Hypothalamus (tissue), 51 donors: ENCODE results near the gene PRR14.
A peak's percentile ranks its signal among the peaks of the same experiment; 100 is the strongest.
"Not testable (repeated sequence)": the region's sequence is repeated elsewhere in the genome, so short reads cannot be mapped to it uniquely, and the experiment has no call there.

Source experiments
- DNase-seq, 51 donors: peaks; one replicate each; lab custom pipeline; 2025; lab: John Stamatoyannopoulos, UW

PRR14 gene

DNA sequence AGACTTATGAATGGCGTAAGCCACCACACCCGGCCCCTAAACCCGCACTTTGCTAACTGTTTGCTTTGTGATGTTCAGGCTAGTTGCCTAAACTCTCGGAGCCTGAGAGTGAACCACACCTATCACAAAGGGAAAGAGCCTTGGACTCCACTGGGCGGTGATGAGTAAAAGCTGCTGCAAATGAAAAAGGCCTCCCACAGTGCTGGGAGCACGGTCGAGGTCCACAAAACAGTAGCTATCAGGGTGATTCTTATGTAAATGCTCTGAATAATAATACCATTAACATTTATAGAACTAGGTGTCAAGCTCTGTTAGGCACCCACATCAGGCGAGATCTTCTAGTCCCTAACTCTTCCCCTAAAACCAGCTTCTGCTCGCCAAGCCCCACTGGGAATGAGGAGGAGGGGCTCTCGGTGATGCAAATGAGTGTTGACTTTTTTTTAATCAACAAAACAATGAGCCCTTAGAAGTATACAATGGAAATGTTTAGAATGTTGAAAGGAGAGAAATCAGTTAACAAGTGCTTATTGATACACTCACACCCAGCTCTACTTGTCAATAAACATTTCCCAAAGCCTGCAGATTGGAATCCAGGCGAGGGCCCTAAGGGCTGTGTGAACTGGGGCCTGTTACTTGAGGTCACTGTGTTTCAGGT is 27.3 kb downstream of the PRR14 start:
- DNase-seq = no peak

DNA sequence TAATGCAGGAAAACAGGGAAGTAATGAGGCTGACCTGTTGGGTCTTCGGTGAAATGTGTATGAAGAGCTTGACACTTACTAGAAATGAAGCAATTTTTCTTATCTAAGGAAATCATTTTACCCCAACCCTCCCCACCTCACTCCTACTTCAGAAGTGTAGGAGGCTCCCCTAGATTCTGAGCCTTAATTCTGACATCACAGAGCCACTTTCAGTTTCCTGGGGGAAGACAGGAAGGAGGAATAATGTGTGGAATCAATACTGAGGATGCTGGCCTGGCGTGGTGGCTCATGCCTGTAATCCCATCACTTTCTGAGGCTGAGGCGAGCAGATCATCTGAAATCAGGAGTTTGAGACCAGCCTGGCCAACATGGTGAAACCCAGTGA is 27.8 kb downstream of the PRR14 start:
- DNase-seq = no peak

DNA sequence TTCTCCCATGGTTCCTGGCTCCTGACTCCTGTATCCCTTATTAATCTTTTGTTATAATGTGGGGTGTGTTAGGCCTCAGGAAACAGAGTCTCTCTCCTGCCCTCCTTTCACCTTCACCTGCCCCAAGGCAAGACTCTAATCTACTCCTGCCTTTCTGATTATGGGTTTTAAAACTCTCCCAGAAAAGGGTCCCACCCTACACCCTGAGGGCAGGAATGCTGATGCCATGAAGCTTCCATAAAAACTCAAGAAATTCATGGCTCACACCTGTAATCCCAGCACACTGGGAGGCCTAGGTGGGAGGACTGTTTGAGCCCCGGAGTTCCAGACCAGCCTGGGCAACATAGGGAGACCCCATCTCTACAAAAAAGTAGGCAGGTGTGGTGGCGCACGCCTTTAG is 29.6 kb downstream of the PRR14 start:
- DNase-seq = no peak

DNA sequence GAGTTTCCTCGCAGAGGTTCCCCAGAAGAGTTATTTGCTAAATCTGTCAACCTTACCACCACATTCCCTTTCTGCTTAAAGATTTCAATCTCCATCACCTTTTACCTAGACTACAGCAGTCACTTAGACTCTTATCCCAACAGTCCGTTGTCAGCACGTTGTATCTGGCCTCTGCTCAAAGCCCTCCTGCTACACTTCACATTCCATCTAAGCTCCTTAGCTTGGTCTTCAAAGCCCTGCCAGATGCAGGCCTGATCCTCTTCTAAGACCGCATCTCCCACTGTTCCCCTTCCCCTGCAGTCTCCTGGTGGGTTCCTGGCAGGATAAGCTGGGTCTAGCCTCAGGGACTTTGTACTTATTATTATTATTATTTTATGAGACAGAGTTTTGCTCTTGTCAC is 37.9 kb downstream of the PRR14 start:
- no peak for DNase-seq

DNA sequence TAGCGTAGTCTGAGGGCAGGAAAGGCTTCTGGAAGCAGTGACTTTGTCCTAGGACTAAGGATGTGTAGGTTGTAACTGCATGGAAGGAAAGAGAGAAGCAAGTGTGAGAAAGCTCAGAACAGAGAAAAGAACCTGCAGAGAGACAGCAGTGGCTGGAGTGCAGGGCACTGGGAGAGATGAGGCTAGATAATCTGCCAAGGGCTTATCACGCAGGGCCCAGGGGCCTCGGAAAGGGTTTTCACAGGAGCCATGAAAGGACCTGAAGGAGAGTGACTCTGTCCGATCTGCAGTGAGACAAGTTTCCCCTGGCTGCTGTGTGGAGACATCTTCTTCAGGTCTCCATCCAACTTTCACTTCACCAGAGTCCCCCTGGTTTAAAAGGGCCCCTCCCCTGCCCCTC is 41.1 kb downstream of the PRR14 start:
- no peak for DNase-seq

DNA sequence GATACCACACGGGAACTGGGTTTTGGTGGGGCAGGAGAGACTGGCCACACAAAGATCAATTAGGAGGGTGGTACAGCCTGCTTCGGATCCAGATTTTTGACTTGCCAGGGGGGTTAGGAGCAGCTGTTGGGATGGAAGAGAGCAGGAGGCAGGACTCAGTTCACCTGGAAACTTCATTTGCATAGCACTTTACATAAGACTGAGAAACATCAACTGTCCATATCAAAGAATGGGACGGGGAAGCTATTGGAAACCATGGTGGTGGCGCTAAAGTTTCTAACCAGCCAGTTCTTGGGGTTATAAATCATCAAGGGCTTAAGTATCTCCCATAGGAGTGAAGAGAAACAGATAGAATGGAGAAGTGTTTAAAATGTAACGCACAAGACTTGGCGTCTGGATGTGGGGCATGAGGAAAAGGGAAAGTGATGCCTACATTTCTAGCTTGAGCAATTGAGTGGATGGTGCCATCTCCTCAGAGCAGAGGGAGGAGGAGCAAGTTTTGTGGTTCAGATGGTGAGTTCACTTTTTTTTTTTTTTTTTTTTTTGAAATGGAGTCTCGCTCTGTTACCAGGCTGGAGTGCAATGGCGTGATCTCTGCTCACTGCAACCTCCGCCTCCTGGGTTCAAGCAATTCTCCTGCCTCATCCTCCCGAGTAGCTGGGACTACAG is 41.8 kb downstream of the PRR14 start:
- DNase-seq = no peak

DNA sequence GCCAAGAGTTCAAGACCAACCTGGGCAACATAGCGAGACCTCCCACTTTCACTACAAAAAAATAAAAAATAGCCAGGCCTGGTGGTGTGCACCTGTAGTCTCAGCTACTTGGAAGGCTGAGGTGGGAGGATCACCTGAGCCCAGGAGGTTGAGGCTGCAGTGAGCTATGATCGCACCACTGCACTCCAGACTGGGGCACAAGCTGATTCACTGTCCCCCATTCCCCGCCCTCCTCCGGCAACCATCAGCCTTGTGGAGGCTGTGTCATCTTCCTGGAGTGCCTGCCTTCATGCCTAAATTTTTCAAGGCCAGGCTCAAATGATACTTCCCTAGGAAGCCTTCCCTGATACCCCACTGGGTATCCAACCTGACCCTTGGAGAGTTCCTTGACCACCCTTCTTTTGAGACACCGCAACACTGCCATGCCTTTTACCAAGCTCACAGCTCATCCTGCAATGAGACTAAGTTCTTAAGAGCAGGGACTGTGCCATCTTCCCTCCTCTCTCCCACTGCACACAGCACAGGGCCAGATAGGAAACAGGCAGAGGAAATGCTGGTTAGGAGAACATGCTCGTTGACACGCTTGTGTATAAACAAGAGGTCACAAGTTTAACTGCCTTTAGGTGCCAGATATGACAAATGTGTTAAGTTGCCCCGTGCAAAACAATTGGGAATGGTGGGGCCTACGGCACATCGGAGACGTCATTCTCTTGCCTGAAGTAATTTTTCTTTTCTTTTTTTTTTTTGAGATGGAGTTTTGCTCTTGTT is 44.4 kb downstream of the PRR14 start:
- no peak for DNase-seq

DNA sequence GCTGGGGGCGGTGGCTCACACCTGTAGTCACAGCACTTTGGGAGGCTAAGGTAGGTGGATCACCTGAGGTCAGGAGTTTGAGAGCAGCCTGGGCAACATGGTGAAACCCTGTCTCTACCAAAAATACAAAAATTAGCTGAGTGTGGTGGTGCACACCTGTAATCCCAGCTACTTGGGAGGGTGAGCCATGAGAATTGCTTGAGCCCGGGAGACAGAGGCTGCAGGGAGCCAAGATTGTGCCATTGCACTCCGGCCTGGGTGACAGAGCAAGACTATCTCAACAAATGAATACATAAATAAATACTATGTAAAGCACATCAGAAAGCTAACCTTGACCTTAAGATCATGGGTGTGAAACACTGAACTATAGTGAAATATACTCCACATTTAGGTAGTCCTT is 45.9 kb downstream of the PRR14 start:
- DNase-seq = not testable (repeated sequence)

DNA sequence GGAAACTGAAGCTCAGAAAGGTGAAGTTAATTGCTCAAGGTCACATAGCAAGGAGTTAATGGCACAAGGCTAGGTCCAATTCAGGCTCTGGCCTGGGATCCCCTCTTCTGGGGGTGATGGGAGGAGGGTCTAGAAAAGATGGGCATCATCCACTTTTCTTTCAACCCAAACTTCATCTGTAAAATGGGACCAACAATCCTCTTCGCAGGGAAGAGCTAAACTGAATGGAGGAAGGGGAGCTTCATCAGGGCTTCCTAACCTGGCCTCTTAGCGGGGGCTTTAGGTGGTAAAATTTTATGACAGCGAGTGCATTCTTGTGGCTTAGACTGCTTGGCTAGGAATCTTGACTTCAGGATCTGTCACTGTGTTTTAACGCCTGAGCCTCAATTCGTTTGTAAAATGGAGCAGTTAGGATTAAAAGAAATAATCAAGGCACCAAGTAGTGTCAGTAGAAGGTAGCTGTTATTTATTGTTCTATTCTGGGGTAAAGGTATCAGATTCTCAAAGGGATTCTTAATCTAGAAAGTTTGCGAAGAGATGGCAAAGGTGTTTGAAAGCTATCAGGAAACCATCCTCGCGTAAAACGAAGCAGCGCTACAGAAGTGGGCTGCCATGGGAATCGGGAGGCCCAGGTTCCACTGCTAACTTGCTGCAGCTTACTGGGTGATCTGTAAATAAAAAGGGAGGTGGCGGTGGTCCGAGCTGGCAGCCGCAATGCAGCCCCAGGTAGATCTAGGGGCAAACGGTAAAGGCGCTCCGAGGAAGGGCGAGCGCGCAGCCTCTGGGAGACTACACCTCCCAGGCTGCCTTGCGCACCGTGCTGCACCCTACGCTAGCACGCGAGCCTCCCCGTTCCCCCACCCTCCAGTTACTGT is 46.7 kb downstream of the PRR14 start:
- DNase-seq = peak in 21 of 51 donors; percentile 95 to 99 (median 98)

DNA sequence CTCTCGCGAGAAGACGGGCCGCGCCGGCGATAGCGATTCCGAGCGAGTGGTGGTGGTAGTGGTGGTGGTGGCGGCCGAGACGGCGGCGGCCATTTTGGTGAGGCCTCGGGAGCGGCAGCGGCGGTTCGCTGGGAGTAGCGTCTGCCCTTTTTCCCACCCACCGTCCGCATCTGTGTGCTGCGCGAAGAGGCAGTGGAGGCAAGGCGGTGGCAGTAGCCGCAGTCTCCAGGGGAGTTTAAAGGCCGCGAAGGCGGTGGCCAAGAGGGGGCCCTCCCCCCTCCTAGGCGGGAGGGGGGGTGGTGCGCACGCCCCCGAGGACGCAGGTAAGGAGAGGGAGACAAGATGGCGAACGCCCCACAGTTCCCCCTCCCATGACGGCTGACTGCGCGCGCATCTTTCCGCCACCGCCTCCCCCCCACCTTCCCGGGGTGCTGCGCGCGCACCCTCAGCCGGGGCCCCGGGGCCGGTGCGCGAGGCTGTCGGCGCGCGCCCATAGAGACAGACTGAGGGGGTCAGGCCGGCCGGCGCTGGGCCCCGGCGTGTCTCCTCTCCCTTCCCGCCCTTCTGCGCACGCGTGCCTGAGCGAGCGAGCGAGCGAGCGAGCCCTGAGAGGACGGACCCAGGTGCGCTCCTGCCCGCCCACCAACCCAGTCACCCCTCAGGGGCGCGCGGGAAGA is 47.5 kb downstream of the PRR14 start:
- DNase-seq = peak; percentile 66 to 99 (median 93)

DNA sequence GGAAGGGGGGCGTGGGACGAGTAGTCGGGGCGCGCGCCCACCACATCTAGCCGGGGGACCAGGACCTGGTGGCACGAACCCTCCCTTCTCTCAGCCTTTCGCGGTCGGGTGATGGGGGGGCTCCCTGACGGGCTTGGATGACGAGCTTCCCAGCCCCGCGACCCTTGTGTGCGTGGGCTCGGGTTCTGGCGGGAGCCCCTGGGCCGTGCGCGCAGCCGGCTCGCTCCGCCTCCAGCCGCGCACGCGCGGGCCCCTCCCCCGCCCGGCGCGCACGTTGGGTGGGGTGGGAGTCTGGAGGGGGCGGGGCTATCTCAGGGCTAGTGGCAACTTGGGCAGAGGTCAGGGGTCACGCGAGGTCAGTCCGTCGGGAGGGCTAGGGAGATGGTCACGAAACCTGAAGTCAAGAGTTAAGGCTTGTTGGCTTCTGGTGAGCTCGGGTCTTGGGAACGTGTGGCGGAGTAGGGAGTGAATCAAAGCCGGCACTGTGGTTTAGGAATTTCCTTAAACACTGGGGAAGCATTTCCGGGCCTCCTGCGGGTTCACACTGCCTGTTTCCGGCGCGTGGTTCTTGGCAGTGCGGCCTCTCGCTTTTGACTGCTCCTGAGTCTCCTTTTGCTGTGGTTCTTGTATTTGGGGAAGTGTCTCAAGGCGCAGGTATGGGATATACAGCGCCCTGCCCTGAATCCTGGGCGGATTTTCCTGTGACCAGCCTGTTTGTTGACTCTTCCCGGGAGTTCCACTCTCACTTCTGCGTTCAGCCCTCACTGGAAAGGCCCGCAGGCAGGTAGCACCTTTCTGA is 48.3 kb downstream of the PRR14 start, which contains the start of gene SRCAP:
TSS of gene SRCAP (plus strand) at position 356 of the 799 bp plus-strand sequence. CDS start 1,654 bp downstream, outside the sequence.
- DNase-seq = peak in 49 of 51 donors; percentile 38 to 84 (median 72)

DNA sequence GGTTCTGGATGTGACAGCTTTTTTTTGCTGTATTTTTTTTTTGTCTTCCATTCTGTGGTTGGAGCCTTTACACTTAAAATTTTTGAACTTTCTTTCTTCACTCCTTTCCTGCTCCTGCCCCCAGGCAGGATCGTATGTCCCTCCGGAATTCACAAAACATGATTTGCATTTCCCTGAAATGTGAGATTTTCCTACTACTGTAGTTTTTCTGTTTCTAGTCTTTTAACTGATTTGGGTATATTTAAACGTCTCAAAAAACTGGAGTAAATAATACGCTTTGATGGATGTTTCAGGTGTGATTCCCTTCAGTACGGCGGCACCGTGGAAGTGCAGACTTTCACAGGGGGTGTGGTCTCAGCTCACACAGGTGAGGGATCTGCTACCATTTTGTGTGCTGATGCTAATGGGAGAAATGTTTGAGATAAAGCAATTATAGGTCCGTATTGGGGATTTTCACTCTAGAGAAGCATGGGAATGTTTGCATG is 48.9 kb downstream of the PRR14 start:
- DNase-seq = no peak

DNA sequence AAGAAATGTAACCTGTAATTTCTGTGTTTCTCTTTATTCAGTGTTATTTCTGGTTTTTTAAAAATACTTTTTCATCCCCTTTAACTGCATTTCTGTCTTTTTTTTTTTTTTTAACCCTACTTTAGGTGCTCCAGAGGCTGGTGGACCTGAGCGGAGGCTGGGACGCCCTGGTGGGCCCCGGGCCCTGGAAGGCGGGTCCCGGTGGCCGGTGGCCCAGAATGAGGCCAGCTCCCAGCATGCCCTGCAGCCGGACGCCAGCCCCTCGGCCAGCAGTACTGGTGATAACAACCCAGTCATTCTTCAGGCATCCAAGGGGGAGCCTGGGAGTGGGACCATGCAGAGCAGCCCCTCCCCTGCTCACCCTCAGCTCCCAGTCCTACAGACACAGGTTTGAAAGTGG is 49.7 kb downstream of the PRR14 start:
- peak in 2 of 51 donors; percentile 7 to 14 for DNase-seq

DNA sequence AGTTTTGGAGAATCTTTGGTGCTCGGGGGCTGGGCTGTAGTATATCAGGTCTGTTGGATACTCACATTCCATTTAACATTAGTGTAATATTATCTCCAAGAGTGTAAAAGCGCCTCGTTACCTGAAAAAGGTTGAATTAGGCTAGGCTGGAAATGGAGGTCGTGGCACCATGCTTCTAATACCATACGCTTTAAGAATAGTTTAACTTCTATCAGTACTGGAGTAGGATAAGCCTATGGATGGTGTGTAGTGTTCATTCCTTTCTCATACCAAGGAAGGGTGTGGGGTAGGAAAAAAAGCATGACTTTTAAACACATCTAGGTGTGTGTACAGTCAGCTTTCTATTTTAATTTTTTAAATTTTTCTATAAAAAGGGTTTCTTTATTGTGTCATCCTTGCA is 50.2 kb downstream of the PRR14 start:
- no peak for DNase-seq

DNA sequence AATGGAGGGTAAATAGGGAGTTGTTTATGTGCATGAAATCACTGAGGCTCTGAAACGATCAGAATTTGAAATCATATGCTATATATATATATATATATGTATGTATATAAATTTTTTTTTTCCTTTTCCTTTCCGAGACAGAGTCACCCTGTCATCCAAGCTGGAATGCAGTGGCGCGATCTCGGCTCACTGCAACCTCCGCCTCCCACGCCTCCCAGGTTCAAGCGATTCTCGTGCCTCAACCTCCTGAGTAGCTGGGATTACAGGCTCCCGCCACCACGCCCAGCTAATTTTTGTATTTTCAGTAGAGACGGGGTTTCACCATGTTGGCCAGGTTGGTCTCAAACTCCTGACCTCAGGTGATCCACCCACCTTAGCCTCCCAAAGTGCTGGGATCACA is 52.3 kb downstream of the PRR14 start:
- not testable (repeated sequence) for DNase-seq

DNA sequence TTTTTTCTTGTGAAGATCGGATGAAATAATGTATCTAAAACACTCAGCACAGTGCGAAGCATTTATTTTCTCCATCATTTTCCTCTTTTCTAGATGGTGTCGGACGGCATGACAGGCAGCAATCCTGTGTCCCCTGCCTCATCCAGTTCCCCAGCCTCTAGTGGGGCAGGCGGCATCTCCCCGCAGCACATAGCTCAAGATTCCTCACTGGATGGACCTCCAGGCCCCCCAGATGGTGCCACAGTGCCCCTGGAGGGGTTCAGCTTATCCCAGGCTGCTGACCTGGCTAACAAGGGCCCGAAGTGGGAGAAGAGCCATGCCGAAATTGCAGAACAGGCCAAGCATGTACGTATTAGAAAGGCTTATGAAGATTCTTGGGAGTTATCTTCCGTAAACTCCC is 53.2 kb downstream of the PRR14 start:
- no peak for DNase-seq
